NCI-H2171 (cell line): ENCODE measurements around the gene SCD.
"Not testable (repeated sequence)": the region's sequence is repeated elsewhere in the genome, so short reads cannot be mapped to it uniquely, and the experiment has no call there.

Experiments used
- DNase-seq: peaks from one replicate; lab custom pipeline; 2025; lab: John Stamatoyannopoulos, UW

The SCD gene

DNA sequence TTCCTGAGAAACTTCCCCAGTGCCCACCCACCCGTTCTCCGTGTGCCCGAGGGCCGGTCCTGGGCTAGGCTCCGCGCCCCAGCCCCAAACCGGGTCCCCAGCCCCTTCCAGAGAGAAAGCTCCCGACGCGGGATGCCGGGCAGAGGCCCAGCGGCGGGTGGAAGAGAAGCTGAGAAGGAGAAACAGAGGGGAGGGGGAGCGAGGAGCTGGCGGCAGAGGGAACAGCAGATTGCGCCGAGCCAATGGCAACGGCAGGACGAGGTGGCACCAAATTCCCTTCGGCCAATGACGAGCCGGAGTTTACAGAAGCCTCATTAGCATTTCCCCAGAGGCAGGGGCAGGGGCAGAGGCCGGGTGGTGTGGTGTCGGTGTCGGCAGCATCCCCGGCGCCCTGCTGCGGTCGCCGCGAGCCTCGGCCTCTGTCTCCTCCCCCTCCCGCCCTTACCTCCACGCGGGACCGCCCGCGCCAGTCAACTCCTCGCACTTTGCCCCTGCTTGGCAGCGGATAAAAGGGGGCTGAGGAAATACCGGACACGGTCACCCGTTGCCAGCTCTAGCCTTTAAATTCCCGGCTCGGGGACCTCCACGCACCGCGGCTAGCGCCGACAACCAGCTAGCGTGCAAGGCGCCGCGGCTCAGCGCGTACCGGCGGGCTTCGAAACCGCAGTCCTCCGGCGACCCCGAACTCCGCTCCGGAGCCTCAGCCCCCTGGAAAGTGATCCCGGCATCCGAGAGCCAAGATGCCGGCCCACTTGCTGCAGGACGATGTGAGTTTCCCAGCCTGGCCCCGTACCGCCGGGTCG lies at the start of gene SCD:
Gene SCD (plus strand): TSS at position 469 of the 803 bp plus-strand sequence. CDS start 272 bp downstream, at position 741.
- DNase-seq, result peak; percentile 82

DNA sequence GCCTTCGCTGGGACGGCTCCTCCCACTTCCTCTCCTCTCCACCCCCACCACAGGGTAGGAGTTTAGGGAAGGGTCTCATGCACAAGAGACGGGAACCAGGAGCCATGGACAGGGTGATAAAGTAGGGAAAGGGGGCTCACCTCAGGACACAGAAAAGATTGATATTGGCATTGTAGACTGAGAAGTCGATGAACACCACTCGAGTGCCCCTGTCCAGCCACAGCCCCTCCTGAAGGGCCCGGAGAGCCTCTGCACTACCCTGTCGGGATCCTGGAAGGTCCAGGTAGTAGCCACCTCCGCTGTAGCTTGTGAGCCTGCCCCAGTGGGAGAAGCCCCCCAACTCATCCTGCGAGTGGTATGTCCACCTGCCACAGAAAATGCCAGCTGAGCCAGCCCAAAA lies 49.8 kb upstream of the SCD start:
- no peak for DNase-seq

DNA sequence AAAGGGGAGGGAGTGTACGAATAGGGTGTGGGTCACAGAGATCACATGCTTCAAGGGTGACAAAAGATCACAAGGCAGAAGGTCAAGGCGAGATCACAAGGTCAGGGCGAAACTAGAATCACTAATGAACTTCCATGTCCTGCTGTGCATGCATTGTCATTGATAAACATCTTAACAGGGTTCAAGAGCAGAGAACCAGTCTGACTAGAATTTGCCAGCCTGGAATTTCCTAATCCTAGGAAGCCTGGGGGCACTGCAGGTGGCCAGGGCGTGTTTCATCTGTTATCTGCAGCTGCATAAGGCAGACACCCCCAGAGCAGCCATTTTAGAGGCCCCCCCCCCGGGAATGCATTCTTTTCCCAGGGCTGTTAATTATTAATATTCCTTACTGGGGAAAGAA lies 45.9 kb upstream of the SCD start:
- not testable (repeated sequence) for DNase-seq

DNA sequence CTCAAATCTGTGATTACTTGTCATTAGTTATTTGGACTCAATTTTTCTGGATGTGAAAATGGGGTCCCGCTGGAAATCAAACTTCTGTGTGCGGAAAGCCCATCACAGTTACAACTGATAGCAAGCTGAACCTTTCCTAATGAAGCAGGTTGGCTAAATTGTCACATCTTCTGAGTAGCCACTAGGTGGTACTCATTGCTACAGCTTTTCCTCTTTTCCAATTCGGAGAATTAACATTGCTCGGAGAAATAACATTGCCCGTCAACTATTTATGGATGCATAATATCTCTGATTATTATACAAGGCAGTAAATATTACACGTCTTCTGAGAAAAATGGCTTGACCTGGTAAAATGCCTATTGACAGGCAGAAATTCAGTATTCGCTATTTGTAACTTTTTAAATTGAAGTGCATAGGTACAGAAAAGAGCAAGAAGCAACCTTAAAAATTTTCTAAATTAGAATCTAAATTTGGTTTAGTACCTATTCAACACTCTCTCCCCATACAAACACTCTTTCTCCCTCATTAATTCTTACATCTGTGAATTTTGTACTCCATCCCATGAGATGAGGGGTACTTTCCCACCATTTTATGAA lies 43.2 kb upstream of the SCD start:
- DNase-seq, result no peak

DNA sequence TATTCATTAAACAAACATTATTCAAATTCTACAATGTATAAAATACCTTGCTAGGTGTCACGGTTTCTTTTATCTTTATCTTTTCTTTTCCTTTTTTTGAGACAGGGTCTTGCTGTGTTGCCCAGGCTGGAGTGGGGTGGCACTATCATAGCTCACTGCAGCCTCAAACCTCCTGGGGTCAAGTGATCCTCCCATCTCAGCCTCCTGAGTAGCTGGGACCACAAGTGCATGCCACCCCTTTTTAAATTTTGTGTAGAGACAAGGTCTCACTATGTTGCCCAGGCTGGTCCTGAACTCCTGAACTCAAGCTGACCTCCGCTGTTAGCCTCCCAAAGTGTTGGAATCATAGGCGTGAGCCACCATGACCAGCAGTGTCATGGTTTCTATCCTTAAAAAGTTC lies 42.6 kb upstream of the SCD start:
- no peak for DNase-seq

DNA sequence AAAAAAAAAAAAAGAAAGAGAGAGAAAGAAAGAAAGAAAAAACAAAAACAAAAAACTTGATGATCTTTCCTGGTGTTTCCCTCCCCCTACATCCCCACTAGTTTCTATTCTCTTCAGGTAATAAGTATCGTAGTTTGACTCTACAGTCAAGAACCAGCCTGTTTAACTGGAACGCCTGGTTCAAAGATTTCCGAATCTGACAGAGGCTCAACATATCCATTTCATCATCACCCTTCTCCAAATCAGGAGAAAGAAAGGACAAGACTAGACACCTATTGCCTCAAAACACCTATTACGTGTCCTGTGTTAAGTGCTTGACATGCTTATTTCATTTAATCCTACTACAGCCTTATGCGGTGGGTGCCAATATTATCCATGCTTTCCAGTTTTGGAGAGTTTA lies 40.2 kb upstream of the SCD start:
- DNase-seq, result no peak

DNA sequence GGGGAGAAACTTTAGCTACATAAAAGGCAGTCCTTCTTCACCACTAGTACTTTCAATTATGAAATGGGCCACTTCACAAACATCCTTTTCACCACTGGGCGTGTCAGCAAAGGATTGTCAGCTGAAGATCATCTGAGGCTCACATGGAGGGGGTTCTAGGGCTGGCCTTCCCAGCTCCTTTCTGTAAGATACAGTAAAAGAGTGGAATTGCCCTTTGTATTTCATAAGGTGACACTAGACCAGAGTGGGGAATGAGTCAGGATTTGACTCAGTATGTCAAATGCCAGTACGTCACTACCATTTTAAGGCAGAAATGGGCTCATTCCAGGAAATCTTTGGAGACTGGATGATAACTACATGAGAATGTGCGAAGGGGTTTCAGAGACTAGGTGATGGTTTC lies 39.3 kb upstream of the SCD start:
- DNase-seq, result no peak

DNA sequence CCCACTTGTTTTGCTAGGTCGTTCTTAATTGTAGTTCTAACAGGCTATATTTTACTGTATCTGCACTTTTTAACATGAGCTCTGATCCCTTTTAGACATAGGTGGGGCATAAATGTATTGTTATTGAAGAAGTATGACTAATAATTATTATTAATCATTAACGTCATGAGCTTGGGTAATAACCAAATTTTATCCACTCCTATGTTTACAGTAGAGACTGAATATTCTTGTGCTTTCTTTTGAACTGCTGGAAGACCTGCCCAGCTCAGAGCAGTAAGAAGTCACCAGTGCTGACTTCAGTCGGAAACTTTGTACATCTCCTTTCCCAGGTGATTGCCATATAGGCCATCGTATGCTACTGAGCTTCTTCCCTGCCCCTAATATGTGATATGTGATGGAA lies 35.7 kb upstream of the SCD start:
- no peak for DNase-seq

DNA sequence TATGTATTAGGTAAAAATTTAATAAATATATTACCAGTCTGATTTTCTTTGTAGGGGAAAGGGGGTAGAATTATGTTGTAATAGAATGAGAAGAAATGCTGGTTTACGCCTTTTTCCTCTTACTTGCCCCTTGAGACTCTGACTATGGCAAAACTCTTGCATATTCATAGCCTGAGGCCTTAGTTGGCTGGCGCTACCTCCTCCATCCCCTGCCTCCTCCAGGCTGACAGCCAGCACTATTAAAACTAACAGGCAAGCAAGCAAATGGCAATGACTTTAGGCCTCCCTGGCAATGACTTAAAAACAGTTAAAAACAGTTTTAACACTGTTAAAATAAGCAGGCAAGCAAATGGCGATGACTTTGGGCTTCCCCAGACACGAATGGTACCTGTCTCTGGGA lies 31.4 kb upstream of the SCD start:
- no peak for DNase-seq

DNA sequence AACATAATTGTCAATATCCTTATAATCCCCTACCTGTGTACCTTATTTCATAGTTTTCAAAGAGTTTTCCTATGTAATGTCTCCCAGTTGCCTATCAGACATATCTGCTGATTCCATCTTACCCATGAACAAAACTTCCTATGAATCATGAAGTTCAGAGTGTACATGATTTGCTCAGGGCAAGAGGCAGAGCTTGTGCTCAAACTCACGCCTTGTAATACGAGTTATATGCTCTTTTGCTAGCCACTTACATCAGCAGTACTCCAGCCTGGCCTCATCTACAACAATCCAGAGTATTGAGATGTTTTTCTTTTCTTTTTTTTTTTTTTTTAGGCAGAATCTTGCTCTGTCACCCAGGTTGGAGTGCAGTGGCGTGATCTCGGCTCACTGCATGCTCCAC lies 28.8 kb upstream of the SCD start:
- DNase-seq, result no peak

DNA sequence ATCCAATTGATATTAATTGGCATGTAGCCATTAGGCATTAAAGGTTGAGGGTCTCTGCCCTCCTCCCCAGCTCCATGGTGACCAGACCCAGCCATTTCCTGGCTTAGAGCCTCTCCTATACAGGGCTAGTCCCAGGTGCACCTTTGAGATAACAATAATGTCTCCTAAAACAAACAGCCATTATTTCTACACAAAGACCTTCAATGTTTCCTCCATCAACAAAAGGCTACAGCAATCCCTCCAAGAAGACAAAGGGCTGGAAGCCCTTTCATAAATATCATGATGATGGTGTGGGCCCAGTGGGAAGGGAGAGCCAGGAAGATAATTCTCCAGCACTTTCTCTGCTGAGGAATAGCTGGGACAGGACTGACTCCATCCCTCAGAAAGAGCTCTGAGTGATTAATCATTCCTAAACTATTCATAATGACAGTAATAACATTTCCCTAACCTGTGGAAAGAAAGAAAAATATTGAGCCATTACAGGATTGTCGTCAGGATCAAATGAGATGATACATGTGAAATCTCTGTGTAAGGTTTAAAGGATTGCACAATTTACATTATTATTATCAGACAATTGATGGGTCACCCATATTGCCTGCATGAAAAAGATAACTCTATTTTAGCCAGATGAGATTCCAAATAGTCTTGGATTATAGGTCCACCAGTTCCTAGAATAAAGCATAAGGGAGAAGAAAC lies 27.2 kb upstream of the SCD start:
- DNase-seq, result no peak

DNA sequence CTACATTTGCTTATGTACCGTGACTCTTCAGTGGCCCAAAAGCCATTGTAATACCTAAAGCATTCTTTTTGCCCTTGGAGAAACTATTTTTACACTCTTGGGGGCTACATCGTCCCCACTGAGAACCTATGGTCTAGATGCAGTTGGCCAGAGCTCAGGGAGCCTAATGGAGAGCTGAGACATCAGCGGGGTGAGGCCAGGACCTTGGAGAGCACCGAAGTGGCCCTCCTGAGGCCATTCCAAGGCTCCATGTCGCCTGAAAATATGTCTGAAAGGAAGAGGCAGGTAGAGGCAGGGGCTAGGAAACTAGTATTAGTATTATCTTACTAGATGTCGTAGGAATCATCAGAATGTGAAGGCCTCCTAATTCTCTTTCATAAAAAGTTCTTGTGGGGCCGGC lies 21.9 kb upstream of the SCD start:
- no peak for DNase-seq

DNA sequence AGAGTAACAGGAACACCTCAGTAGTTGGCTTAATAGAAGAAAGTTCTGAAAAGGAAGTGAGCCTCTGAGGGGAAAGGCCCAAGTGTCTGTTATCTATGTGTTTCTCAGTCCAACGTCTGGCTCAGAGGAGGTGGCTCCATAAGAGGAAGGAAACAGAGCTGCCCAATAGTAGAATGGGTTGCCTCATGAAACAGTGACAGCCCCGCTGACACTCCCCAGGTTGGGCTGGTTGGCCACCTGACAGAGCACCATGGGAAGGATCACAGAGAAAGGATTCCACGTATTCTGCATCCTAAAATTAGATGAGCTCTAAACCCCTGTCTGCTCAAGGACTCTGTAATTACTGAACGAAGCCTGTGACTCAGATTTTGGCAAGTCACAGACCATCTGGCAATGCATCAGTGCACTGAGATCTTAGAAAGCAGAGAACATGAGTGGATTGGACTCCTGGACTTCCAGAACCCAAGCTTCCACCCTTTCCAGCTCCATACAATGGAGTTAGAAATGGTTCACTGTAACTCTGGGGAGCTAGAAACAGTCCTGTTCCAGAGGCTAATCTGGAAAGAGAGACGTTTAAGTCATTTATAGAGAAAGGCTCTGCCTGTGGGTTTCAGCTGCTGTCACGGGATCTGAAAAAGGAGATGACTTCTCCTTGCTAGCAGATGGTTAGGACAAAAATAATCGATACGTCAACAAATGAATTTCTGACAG lies 19.9 kb upstream of the SCD start:
- DNase-seq, result no peak

DNA sequence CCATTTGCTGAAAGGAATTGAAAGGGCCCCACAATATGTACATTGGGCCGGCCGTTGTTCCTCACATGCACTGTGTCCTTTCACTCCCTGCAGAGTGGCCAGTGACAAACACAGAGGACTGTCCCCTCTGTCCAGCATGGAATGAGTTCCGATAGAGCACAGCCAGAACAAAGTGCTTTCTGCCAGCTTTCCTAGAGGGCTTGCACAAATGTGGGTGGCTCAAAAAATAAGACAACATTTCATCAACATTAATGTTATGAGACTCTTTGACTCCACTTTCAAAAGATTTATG lies 19.4 kb upstream of the SCD start:
- no peak for DNase-seq

DNA sequence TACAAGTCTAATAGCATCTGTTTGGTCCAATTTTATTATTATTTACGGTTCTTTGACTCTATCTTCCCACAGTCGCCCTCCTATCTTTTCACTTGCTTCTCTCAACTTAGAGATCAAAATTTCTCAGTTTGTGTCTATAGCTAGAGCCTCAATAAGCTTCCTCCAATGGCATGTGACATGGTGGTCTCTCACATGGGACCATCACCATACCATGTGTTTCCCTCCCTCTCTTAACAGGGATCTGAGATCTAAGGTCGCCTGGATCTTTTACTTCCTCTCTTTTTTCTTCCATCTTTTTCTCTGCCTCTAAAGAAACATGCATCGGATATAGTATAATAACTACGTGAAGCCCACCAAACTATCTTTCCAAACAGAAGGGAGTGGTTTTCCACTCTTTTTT lies 18.8 kb upstream of the SCD start:
- DNase-seq, result no peak

DNA sequence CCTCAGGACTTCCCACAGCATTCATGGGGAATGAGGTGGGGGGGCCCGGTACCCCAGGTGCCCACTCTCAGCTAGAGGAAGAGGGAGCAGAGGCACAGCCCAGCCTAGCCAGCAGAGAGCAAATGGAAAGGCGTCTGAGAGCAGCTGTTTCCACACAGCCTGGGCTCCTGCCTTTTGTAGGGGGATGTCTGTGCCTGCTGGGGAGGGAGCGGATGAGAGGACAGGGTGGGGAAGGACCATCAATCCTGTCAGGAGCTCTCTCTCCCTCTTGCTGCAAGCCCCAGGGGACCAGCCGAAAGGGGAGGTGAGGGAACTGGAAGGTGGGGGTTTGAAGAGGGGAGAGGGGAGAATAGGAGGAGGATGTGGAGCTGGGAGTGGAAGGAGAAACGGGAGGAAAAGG lies 17.0 kb upstream of the SCD start, which contains the start of gene PKD2L1:
Gene PKD2L1 (minus strand): TSS at position 150 of the 400 bp plus-strand sequence. CDS start 125 bp downstream, at position 25.
- DNase-seq, result no peak

DNA sequence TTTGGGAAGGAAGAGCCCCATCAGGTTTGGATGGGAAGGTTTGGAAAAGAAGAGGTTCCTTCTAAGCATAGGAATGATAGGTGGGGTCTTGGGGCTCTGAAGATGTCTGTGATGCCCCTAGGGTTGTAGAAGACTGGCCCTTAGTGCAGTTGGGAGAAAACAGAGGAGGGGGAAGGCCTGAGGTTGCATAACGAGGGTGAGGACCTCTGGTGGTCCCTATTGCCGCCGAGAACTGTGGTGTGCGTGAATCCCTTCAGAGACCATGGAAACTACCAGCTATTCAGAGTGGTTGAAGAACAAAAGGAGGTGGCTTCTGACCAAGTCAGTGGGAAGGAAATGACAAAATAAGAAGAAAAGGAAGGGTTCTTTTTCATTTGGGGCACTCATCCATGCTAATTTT lies 13.9 kb upstream of the SCD start:
- no peak for DNase-seq

DNA sequence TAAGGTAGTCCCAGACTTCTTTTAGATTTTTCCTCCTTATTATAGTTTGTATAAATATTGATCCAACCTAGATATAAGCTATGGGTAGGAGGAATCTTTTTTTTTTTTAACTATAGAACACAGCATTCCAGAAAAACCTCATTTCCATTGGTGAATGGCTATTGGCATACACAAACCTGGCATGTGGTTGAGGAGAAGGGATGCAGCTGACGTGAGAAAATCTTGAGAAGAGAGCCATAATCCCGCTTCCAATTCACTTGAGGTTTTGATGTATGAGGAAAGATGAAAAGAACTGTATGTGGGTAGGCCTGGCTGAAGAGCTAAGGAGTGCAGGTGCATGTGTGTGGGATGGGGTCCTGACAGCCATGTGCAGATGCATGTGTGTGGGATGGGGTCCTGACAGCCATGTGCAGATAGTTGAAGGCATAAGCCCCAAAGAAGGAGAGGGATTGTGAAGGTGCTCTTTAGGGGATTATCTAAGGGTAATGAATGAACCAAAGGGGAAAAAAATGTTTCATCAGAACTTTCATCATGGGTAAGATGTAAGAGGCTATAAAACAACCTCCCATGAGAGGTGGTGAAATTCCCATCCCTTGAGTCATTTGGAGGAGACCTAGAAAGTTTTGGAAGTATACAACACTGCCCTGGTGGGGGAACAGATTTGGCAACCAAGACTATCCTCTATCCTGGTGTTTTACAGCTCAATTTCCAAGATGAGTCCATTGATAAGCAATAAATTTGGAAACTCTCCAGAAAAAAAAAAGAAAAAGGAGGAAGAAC lies 13.2 kb upstream of the SCD start:
- DNase-seq, result no peak

DNA sequence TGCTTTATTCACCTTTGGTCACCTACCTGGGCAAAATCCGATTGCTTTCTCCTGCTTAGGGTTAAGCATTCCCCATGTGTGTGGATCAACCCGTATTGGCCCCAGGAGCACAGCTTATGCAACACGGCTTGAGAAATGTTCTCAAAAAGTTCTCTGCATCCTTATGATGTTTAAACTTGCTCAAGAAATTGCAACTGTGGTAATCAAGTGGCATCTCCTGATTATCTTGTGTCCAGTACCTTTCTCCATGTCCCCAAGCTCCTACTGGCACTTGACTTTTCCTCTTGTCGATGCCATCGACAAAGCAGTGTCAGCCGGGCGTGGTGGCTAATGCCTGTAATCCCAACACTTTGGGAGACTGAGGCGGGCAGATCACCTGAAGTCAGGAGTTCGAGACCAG lies 12.3 kb upstream of the SCD start:
- DNase-seq, result no peak

DNA sequence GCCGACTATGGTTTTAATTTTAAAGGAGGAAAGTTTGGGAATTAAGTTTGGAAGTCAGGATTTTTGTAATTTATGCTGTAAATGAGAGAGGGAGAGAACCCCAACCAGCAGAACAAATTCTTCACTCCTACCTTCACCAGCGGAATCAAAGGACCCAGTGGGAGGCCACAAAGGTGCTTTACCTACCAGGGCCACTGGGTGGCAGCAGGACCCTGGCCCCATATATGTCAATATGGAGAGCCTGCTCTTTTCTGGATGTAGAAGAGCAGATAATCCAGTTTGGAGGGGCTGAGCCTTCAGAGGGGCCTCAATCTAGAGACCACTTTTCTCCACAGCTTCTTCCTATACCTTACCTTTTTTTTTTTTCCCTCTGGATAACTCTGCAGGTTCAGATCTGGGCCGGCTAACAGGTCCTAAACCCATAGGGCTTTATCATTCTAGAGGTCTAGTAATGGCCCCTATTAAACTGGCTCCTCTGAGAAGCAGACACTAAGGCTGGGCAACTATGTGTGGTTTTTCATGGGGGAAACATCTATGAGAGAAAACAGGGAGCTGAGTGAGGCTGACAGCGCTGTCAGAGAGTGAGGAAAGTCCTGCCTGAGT lies 8.5 kb upstream of the SCD start:
- DNase-seq, result peak; percentile 30

DNA sequence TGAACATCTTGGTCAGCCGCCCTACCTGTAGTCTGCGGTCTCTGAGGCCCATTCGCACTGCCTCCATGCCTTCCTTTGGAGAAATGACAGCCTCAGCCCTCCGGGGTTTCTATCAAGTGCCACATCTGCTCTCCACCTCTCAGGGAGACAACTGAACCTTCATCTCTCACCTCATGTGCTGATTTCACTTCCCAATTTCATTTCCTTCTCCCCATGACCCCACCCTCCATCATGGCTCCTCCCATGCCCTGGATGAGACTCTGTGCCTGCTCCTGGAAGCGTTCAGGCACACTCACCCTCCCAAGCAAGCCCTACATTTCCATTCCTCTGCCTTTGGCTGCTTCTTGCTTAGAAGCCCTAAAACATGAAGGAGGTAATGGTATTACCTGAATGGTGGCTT lies 7.8 kb upstream of the SCD start:
- no peak for DNase-seq
